Activated CD8-positive, alpha-beta memory T cell treated with anti-CD3 and anti-CD28 coated beads, Interleukin-2, amount 50 U/mL, for 48 hours (primary cell): ENCODE data around the gene HERC6.
"Not testable (repeated sequence)": the region's sequence is repeated elsewhere in the genome, so short reads cannot be mapped to it uniquely, and the experiment has no call there.

Experiments
- DNase-seq: peaks from one replicate; pipeline ENCODE4 v3.0.0-alpha.2; 2020

The HERC6 gene

GRCh38 chr4:88391703-88392102, 13.1 kb downstream of the HERC6 start:
- no peak for DNase-seq

- DNase-seq = no peak
Observed at GRCh38 chr4:88396681-88397080, 18.0 kb downstream of the HERC6 start.

- no peak for DNase-seq
Observed at GRCh38 chr4:88398381-88398780, 19.7 kb downstream of the HERC6 start.

GRCh38 chr4:88409206-88409605, 30.6 kb downstream of the HERC6 start:
- DNase-seq = no peak

GRCh38 chr4:88409789-88410188, 31.1 kb downstream of the HERC6 start:
- DNase-seq = no peak

- DNase-seq = no peak
Observed at GRCh38 chr4:88411491-88412096, 32.9 kb downstream of the HERC6 start.

GRCh38 chr4:88413801-88414200, 35.1 kb downstream of the HERC6 start:
- DNase-seq = no peak

GRCh38 chr4:88414755-88415154, 36.1 kb downstream of the HERC6 start:
- DNase-seq = no peak

- no peak for DNase-seq
Observed at GRCh38 chr4:88415982-88416381, 37.3 kb downstream of the HERC6 start.

GRCh38 chr4:88418411-88418810, 39.8 kb downstream of the HERC6 start:
- DNase-seq = no peak

- DNase-seq = no peak
Observed at GRCh38 chr4:88419874-88420273, 41.2 kb downstream of the HERC6 start.

GRCh38 chr4:88420844-88421243, 42.2 kb downstream of the HERC6 start:
- no peak for DNase-seq

- DNase-seq = no peak
Observed at GRCh38 chr4:88422403-88422802, 43.8 kb downstream of the HERC6 start.

- no peak for DNase-seq
Observed at GRCh38 chr4:88429401-88429800, 50.7 kb downstream of the HERC6 start.

GRCh38 chr4:88435987-88436693, 57.5 kb downstream of the HERC6 start:
- no peak for DNase-seq

GRCh38 chr4:88437873-88438272, 59.2 kb downstream of the HERC6 start:
- DNase-seq = not testable (repeated sequence)

GRCh38 chr4:88439161-88439760, 60.6 kb downstream of the HERC6 start:
- no peak for DNase-seq

GRCh38 chr4:88440146-88440545, 61.5 kb downstream of the HERC6 start:
- DNase-seq = no peak

- no peak for DNase-seq
Observed at GRCh38 chr4:88441696-88442095, 63.0 kb downstream of the HERC6 start.

GRCh38 chr4:88442689-88443191, 64.1 kb downstream of the HERC6 start:
- DNase-seq = no peak

GRCh38 chr4:88443486-88443885, 64.8 kb downstream of the HERC6 start:
- no peak for DNase-seq

GRCh38 chr4:88445252-88445651, 66.6 kb downstream of the HERC6 start:
- DNase-seq = no peak

GRCh38 chr4:88446124-88446523, 67.5 kb downstream of the HERC6 start:
- no peak for DNase-seq

- no peak for DNase-seq
Observed at GRCh38 chr4:88447371-88448095, 68.9 kb downstream of the HERC6 start.
